PC-3 (cell line): ENCODE data around the gene ST3GAL5. TPM values are rescaled to one million over a fixed set of nuclear protein-coding genes. Genes with fewer than 3 reads are reported as not detected.

Experiments
- ATAC-seq: fragments of 200-7000 bp; cut with Tn5 transposase; 2 replicates; pipeline ENCODE4 v1.9.1; 2020; ENCODE audit warnings: mild to moderate bottlenecking, moderate library complexity
- BruUV-seq: library from RNA; stranded (reverse); fragments of 400-500 nt; replicated peaks from 2 replicates; lab custom pipeline; 2021; lab: Mats Ljungman, UMichigan
- CTCF ChIA-PET: fragments of 300-600 bp; sonication (Branson Sonifier 250); formaldehyde crosslinking; loops from one replicate; lab custom pipeline; 2022; ENCODE audit warnings: antibody characterized with exemption; lab: Charles Lee
- POLR2A ChIA-PET: fragments of 300-600 bp; sonication (Branson Sonifier 250); formaldehyde crosslinking; loops from one replicate; lab custom pipeline; 2022; ENCODE audit warnings: antibody characterized with exemption; ENCODE audit not compliant: unreplicated experiment; lab: Charles Lee
- DNase-seq: peaks from one replicate; pipeline ENCODE4 v3.0.0-alpha.2; 2015
- H2AFZ ChIP-seq: fragments of 300-600 bp; sonication (generic); 2 replicates; pipeline ENCODE4 v1.6.0; 2016; ENCODE audit warnings: antibody characterized with exemption, low read length
- H3F3A ChIP-seq: fragments of 300-600 bp; sonication (generic); one replicate; pipeline ENCODE4 v1.6.0; 2017; ENCODE audit warnings: antibody characterized with exemption, low read length, control low read depth, mild to moderate bottlenecking; ENCODE audit not compliant: unreplicated experiment
- H3K27ac ChIP-seq: fragments of 300-600 bp; sonication (generic); 2 replicates; pipeline ENCODE4 v1.5.1; 2016; ENCODE audit warnings: mild to moderate bottlenecking, low read length
- H3K27me3 ChIP-seq: fragments of 300-600 bp; sonication (generic); 2 replicates; pipeline ENCODE4 v1.6.1; 2016; ENCODE audit warnings: low read length, mixed read lengths
- H3K36me3 ChIP-seq: fragments of 300-600 bp; sonication (generic); 2 replicates; pipeline ENCODE4 v1.6.1; 2016; ENCODE audit warnings: low read depth, mixed run types, low read length, mixed read lengths
- H3K4me1 ChIP-seq: fragments of 300-600 bp; sonication (generic); 2 replicates; pipeline ENCODE4 v1.5.1; 2016; ENCODE audit warnings: low read length; ENCODE audit not compliant: insufficient read depth
- H3K4me2 ChIP-seq: fragments of 300-600 bp; sonication (generic); 2 replicates; pipeline ENCODE4 v1.6.0; 2016; ENCODE audit warnings: low read length
- H3K4me3 ChIP-seq: fragments of 300-600 bp; sonication (generic); 2 replicates; pipeline ENCODE4 v1.5.1; 2016; ENCODE audit warnings: mild to moderate bottlenecking, low read length, mixed read lengths
- H3K79me2 ChIP-seq: fragments of 300-600 bp; sonication (generic); 2 replicates; pipeline ENCODE4 v1.6.1; 2017; ENCODE audit warnings: low read length, mixed read lengths
- H3K9ac ChIP-seq: fragments of 300-600 bp; sonication (generic); 2 replicates; pipeline ENCODE4 v1.6.0; 2016; ENCODE audit warnings: mild to moderate bottlenecking, low read length
- H3K9me2 ChIP-seq: fragments of 300-600 bp; sonication (generic); replicated peaks from 2 replicates; pipeline ENCODE4 v1.6.1; 2016; ENCODE audit warnings: mixed run types, low read length, mixed read lengths
- H3K9me3 ChIP-seq: fragments of 300-600 bp; sonication (generic); 2 replicates; pipeline ENCODE4 v1.6.1; 2016; ENCODE audit warnings: low read length, mixed read lengths
- H4K20me1 ChIP-seq: fragments of 300-600 bp; sonication (generic); 2 replicates; pipeline ENCODE4 v1.6.1; 2016; ENCODE audit warnings: low read length, mixed read lengths
- EZH2 ChIP-seq: fragments of 300-600 bp; sonication (generic); IDR thresholded peaks from one replicate; pipeline ENCODE4 v1.6.1; 2017; ENCODE audit warnings: antibody characterized with exemption, mild to moderate bottlenecking, low read length; ENCODE audit not compliant: unreplicated experiment
- EZH2phosphoT487 ChIP-seq: fragments of 300-600 bp; sonication (generic); IDR thresholded peaks from 2 replicates; pipeline ENCODE4 v1.6.1; 2018; ENCODE audit warnings: mild to moderate bottlenecking, antibody characterized with exemption, low read length, borderline replicate concordance
- intact Hi-C: fragments of 100-400 bp; cut with micrococcal nuclease; formaldehyde crosslinking; loops from 2 replicates; pipeline ENCODE4 v1.9.0; 2023
- total RNA-seq: library from RNA; depleted of rRNA; stranded (reverse); fragments of >200 nt; gene quantifications from 2 replicates; pipeline ENCODE4 v1.2.3, GENCODE V29; 2014
- TF ChIP-seq, protein P1 (sequence below): fragments of 300-600 bp; sonication (generic); conservative IDR thresholded peaks from 2 replicates; pipeline ENCODE4 v1.5.1; 2017; ENCODE audit warnings: antibody characterized with exemption, low read depth, mild to moderate bottlenecking, low read length

ST3GAL5 gene
- total RNA-seq, 1 experiment from 2014 or later = 0.87 TPM

DNA sequence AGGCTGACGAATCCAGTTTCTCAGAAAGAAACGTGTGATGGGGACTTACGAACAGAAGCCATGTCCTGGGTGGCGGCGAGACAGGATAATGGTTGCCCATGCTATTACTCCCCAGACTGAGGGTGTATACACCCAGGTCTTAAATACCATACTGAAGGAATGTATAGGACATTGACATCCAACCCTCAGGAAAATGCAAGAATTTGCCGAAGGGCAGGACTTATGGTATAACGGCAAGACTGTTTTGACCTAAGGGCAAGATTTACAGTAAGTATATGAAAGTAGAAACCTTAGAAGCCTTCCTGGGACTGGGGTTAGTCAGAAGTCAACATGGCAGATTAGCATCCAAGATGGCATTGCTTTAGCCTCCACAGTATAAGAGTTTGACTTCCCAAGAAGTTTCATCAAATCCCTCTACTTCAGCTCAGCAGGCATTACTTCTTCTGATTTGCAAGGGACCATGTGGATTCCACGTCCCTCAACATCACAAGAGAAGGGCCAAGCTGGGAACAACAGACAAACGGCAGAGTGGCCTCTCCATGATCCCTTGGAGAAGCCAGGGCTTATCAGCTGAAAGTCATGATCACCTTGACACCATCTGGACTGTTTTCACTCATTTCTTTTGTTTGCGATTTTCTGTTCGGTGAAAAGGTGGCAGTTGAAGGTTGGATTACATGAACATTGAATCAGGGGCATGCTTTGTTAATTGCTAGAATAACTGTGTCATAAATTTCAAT, 21.1 kb downstream of the ST3GAL5 start:
- Histone ChIP-seq H3K4me2 (no peak overlapping the region), H3K9me3 (no peaks in the 10 kb centered on the region), H3K36me3 (no peaks in the 10 kb centered on the region), H2AFZ (no peak overlapping the region), H3K9me2 (no peaks in the 10 kb centered on the region), H3K9ac (no peak overlapping the region), H3K4me3 (no peak overlapping the region), H3K4me1 (no peaks in the 10 kb centered on the region), H3K27me3 (no peaks in the 10 kb centered on the region), H3F3A (no peaks in the 10 kb centered on the region), H4K20me1 (no peaks in the 10 kb centered on the region), H3K79me2 (no peaks in the 10 kb centered on the region), H3K27ac (no peak overlapping the region)
- DNase-seq = no peak
- POLR2A ChIA-PET = no interaction called here
- TF ChIP-seq, protein P1, sequence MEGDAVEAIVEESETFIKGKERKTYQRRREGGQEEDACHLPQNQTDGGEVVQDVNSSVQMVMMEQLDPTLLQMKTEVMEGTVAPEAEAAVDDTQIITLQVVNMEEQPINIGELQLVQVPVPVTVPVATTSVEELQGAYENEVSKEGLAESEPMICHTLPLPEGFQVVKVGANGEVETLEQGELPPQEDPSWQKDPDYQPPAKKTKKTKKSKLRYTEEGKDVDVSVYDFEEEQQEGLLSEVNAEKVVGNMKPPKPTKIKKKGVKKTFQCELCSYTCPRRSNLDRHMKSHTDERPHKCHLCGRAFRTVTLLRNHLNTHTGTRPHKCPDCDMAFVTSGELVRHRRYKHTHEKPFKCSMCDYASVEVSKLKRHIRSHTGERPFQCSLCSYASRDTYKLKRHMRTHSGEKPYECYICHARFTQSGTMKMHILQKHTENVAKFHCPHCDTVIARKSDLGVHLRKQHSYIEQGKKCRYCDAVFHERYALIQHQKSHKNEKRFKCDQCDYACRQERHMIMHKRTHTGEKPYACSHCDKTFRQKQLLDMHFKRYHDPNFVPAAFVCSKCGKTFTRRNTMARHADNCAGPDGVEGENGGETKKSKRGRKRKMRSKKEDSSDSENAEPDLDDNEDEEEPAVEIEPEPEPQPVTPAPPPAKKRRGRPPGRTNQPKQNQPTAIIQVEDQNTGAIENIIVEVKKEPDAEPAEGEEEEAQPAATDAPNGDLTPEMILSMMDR = no peak
- no peak for TF ChIP-seq EZH2
- no peak for TF ChIP-seq EZH2phosphoT487
- no TSS peak for BruUV-seq
- CTCF ChIA-PET = no interaction called here
- no peak for ATAC-seq
- intact Hi-C loops = no loop called here

DNA sequence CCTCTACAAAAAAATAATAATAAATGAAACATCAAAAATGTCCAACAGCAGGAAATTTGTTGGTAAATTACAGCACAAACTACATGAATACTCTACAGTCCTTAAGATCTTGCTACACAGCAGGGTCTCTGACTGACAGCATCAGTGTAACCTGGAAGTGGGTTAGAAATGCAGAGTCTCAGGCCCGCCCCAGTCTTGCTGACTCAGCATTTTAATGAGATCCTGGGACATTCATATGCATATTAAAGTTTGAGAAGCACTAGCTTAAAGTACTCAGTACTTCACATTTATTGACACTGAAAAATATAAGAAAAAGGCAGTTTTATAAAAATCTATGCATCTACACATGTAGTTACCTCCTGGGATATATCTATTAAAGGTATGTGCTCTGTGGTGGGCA, 21.7 kb downstream of the ST3GAL5 start:
- BruUV-seq = no TSS peak
- ChIA-PET CTCF (no interaction called here), POLR2A (no interaction called here)
- Histone ChIP-seq H3K79me2 (no peaks in the 10 kb centered on the region), H3K36me3 (no peaks in the 10 kb centered on the region), H3K4me2 (no peak overlapping the region), H3K4me1 (no peaks in the 10 kb centered on the region), H2AFZ (no peak overlapping the region), H3F3A (no peaks in the 10 kb centered on the region), H3K9me2 (no peaks in the 10 kb centered on the region), H3K4me3 (no peak overlapping the region), H3K9ac (no peak overlapping the region), H3K27me3 (no peaks in the 10 kb centered on the region), H4K20me1 (no peaks in the 10 kb centered on the region), H3K27ac (no peak overlapping the region), H3K9me3 (no peaks in the 10 kb centered on the region)
- intact Hi-C loops = no loop called here
- TF ChIP-seq EZH2 (no peak), EZH2phosphoT487 (no peak)
- TF ChIP-seq, protein P1 = no peak
- ATAC-seq = no peak
- no peak for DNase-seq

DNA sequence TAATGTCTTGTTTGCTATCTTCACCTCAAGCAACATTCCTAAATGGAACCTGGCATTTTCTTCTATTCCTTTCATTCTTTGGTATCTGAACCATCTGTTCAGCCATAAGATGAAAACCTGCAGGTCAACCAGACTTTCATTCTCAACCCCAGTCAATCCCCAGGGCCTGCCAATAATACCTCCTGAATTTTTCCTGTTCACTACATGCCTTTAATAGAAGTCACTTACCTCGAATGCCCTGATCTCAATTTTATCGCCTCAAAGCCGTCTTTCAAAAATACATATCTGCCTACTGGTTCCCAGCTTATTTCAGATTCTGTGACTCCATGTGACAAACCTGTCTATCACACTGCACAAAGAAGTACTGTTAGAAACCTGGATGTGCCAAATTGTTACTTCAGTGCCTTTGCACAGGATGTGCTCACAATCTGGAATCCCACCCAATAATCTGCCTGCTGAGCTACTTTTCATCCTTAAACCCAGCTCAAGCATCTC, 22.6 kb downstream of the ST3GAL5 start:
- no peak overlapping the region for H3K4me2 ChIP-seq
- H4K20me1 ChIP-seq = no peaks in the 10 kb centered on the region
- no peaks in the 10 kb centered on the region for H3F3A ChIP-seq
- no TSS peak for BruUV-seq
- no peaks in the 10 kb centered on the region for H3K27me3 ChIP-seq
- DNase-seq (no peak), ATAC-seq (no peak)
- POLR2A ChIA-PET = no interaction called here
- H3K4me3 ChIP-seq = no peak overlapping the region
- no peaks in the 10 kb centered on the region for H3K9me2 ChIP-seq
- TF ChIP-seq EZH2 = no peak
- TF ChIP-seq EZH2phosphoT487 = no peak
- TF ChIP-seq, protein P1 = no peak
- CTCF ChIA-PET = no interaction called here
- H3K9ac ChIP-seq = no peak overlapping the region
- H3K4me1 ChIP-seq = no peaks in the 10 kb centered on the region
- H2AFZ ChIP-seq = no peak overlapping the region
- H3K36me3 ChIP-seq = no peaks in the 10 kb centered on the region
- no peaks in the 10 kb centered on the region for H3K79me2 ChIP-seq
- no peak overlapping the region for H3K27ac ChIP-seq
- no peaks in the 10 kb centered on the region for H3K9me3 ChIP-seq
- intact Hi-C loops = no loop called here
